ENCODE data around the gene COG5. TPM values are rescaled to one million over a fixed set of nuclear protein-coding genes. Genes with fewer than 3 reads are reported as not detected.
A peak's percentile ranks its signal among the peaks of the same experiment; 100 is the strongest.

COG5 gene
- total and polyA plus RNA-seq, 10 of the 15 experiments (the other 5 are each of a cell fraction or from before 2014, with no cell fraction given), result 5.5 to 27.9 (median 15.6) TPM

DNA sequence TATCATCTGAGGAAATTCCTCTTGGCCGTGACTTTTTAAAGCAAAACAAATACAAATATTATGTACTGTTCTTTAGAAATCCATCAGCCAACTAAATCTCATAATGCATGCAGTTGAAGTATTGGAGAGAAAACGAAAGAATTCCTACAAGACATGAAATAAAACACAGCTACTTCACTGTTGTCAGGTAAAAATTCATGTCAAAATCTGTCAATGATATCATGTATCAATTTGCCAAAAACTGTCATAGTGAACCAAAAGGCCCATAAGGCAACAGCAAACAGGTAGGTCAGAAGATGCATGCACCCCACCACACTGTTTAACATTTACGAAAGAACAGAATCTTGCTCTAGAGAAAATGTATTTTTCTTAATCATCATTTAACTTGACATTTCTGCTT, 91.6 kb downstream of the COG5 start:
- ATAC-seq (no peak), DNase-seq (ENCODE audit: low read depth, low spot score) (no peak), FAIRE-seq (no peak)
- 75% methylated on average over 3 of the region's 3 CpGs for WGBS (ENCODE audit: insufficient coverage, insufficient replicate concordance, low lambda C conversion rate, missing lambda C conversion rate)
- RAD21 ChIA-PET (ENCODE audit: unreplicated experiment), result interaction anchor here (1.4 kb wide), 1 partner anchor 9 kb away, joined by 4 read pairs; no protein-coding TSS in a partner anchor
- no peak overlapping the region for H3K4me3 ChIP-seq
- in situ Hi-C loops (cut with MboI), result no loop called here
- H3K36me3 ChIP-seq (ENCODE audit: control insufficient read depth in 2 of 2, insufficient read depth in 2 of 2, low read length in 1 of 2), result no peaks in the 10 kb centered on the region; a peak in 1 of 4 replicates
- H4K20me1 ChIP-seq (ENCODE audit: control insufficient read depth, insufficient read depth), result no peaks in the 10 kb centered on the region
- no peak overlapping the region for H3K9ac ChIP-seq (ENCODE audit: control insufficient read depth, insufficient read depth, low read length)
- intact Hi-C loops (cut with micrococcal nuclease; ENCODE audit: unreplicated experiment), result no loop called here
- H3K4me2 ChIP-seq (ENCODE audit: control insufficient read depth, insufficient read depth), result no peak overlapping the region
- POLR2A ChIA-PET, result no interaction called here
- no peaks in the 10 kb centered on the region for H3K9me3 ChIP-seq (replicated peaks; ENCODE audit: control insufficient read depth, insufficient read depth, low read length)
- BruUV-seq (replicated peaks), result no TSS peak
- H3K27me3 ChIP-seq (replicated peaks in 1 of 2; ENCODE audit: control insufficient read depth in 2 of 2, insufficient read depth in 2 of 2, low read length in 1 of 2), result no peaks in the 10 kb centered on the region
- CTCF ChIA-PET, result interaction anchor here (1.2 to 1.3 kb wide), 3 partner anchors 8 to 400 kb away, joined by 3 to 6 read pairs (median 3); no protein-coding TSS in a partner anchor
- SMC1A ChIA-PET (ENCODE audit: uncharacterized antibody, unreplicated experiment), result interaction anchor here (1.2 kb wide), 2 partner anchors 24 to 29 kb away, joined by 3 read pairs; no protein-coding TSS in a partner anchor
- no peak for TF ChIP-seq STAT3 (IDR thresholded peaks at IDR 0.05; ENCODE audit: low read depth, low read length)
- no peak for TF ChIP-seq ZZZ3 (IDR thresholded peaks at IDR 0.05; ENCODE audit: control insufficient read depth, insufficient read length, low read depth)
- no peak for TF ChIP-seq PAX8 (IDR thresholded peaks at IDR 0.05)
- no peak for TF ChIP-seq JUND (IDR thresholded peaks at IDR 0.05; ENCODE audit: low read depth, low read length)
- no peak for TF ChIP-seq CHD1 (IDR thresholded peaks at IDR 0.05; ENCODE audit: low read depth, low read length)
- no peak for TF ChIP-seq RAD51 (IDR thresholded peaks at IDR 0.05)
- no peaks in the 10 kb centered on the region for H3K79me2 ChIP-seq (ENCODE audit: control insufficient read depth, insufficient read depth, low read length)
- H3K4me1 ChIP-seq (ENCODE audit: control insufficient read depth, insufficient read depth, low read length), result no peaks in the 10 kb centered on the region
- H2AFZ ChIP-seq (ENCODE audit: control insufficient read depth, low read depth, low read length), result no peak overlapping the region
- H3K27ac ChIP-seq (ENCODE audit: control insufficient read depth, insufficient read depth), result no peak overlapping the region

DNA sequence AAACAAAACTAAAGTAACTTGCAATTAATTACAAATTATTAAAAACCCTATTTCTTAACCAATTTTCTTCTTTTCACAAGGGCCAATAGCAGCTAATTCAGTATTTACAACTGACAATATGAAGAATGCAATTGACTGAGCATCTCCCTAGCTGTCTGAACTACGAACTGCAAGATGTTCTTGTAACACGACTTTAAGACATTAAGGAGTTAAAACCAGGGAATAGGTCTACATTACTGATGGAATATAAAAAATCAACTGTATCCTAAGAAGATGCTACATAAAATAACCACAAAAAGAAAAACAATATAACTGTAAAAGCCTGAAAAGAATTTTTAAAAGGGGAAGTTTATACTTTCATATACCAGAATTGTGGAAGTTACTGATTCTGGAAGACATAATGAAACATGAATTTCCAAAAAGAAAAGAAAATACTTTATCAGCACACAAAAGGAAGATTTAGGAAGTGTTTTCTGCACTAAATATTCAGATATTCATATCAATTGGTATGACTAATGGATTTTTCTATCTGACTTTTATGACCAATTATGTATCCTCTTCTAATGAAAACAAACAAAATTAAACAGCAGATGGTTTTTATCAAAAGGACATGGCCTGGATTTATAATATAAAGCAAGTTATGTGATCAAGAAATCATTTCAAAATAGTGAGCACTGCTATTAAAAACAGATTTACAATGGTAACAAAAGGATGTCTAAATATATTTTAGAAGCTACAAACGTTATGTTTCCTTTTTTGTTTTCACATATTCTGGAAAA, 92.2 kb downstream of the COG5 start:
- intact Hi-C loops (cut with micrococcal nuclease; ENCODE audit: unreplicated experiment) (no loop called here), in situ Hi-C loops (cut with MboI) (no loop called here)
- H3K4me1 ChIP-seq (ENCODE audit: control insufficient read depth, insufficient read depth, low read length), result no peaks in the 10 kb centered on the region
- H3K4me3 ChIP-seq, result no peak overlapping the region
- RAD21 ChIA-PET (ENCODE audit: unreplicated experiment), result no interaction called here
- no peak overlapping the region for H3K9ac ChIP-seq (ENCODE audit: control insufficient read depth, insufficient read depth, low read length)
- no peaks in the 10 kb centered on the region for H3K27me3 ChIP-seq (replicated peaks in 1 of 2; ENCODE audit: control insufficient read depth in 2 of 2, insufficient read depth in 2 of 2, low read length in 1 of 2)
- no peak overlapping the region for H3K4me2 ChIP-seq (ENCODE audit: control insufficient read depth, insufficient read depth)
- no peaks in the 10 kb centered on the region for H3K79me2 ChIP-seq (ENCODE audit: control insufficient read depth, insufficient read depth, low read length)
- peak; percentile 31 for FAIRE-seq
- SMC1A ChIA-PET (ENCODE audit: uncharacterized antibody, unreplicated experiment), result interaction anchor here (0.7 to 1.3 kb wide), 5 partner anchors 8 to 134 kb away, joined by 3 to 4 read pairs (median 3); no protein-coding TSS in a partner anchor
- H3K36me3 ChIP-seq (ENCODE audit: control insufficient read depth in 2 of 2, insufficient read depth in 2 of 2, low read length in 1 of 2), result no peaks in the 10 kb centered on the region; a peak in 1 of 4 replicates
- POLR2A ChIA-PET, result no interaction called here
- CTCF ChIA-PET, result interaction anchor here (1.3 kb wide), 1 partner anchor 401 kb away, joined by 3 read pairs; no protein-coding TSS in a partner anchor
- no peak for DNase-seq (ENCODE audit: low read depth, low spot score)
- 74% methylated on average over 3 of the region's 3 CpGs for WGBS (ENCODE audit: insufficient coverage, insufficient replicate concordance, low lambda C conversion rate, missing lambda C conversion rate)
- no peak overlapping the region for H2AFZ ChIP-seq (ENCODE audit: control insufficient read depth, low read depth, low read length)
- no peak for ATAC-seq
- no peaks in the 10 kb centered on the region for H3K9me3 ChIP-seq (replicated peaks; ENCODE audit: control insufficient read depth, insufficient read depth, low read length)
- no TSS peak for BruUV-seq (replicated peaks)
- no peaks in the 10 kb centered on the region for H4K20me1 ChIP-seq (ENCODE audit: control insufficient read depth, insufficient read depth)
- H3K27ac ChIP-seq (ENCODE audit: control insufficient read depth, insufficient read depth), result no peak overlapping the region
- no peak for TF ChIP-seq PML (IDR thresholded peaks at IDR 0.05; ENCODE audit: low read length)
- TF ChIP-seq DPF2 (IDR thresholded peaks at IDR 0.05), result no peak
- TF ChIP-seq ESRRA (IDR thresholded peaks at IDR 0.05; ENCODE audit: low read length), result no peak
- TF ChIP-seq NFYB (IDR thresholded peaks at IDR 0.05; ENCODE audit: insufficient read depth, low read depth, low read length), result no peak
- TF ChIP-seq, protein P1, sequence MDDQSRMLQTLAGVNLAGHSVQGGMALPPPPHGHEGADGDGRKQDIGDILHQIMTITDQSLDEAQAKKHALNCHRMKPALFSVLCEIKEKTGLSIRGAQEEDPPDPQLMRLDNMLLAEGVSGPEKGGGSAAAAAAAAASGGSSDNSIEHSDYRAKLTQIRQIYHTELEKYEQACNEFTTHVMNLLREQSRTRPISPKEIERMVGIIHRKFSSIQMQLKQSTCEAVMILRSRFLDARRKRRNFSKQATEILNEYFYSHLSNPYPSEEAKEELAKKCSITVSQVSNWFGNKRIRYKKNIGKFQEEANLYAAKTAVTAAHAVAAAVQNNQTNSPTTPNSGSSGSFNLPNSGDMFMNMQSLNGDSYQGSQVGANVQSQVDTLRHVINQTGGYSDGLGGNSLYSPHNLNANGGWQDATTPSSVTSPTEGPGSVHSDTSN (IDR thresholded peaks at IDR 0.05; ENCODE audit: insufficient replicate concordance, low read depth, low read length), result no peak
- no peak for TF ChIP-seq REST (IDR thresholded peaks at IDR 0.05; ENCODE audit: low read depth, low read length)
